T47D (cell line): ENCODE results near the gene PTX4.

Experiments used
- DNase-seq, 2 experiments: peaks; one replicate each; pipeline versions ENCODE4 v3.0.0 to v3.0.0-alpha.2; 2011 to 2012; ENCODE audit warnings: low read depth in 1 of 2, low spot score in 1 of 2
- JUND ChIP-seq: IDR thresholded peaks from 2 replicates; pipeline ENCODE4 v1.6.1; 2012; ENCODE audit warnings: low read depth
- in situ Hi-C: cut with HindIII; loops from 2 replicates; pipeline ENCODE4 v1.10.0; 2016; ENCODE audit warnings: low sequenced_read_pairs, low pct_unique_long_range_greater_than_20kb

PTX4 gene

GRCh38 chr16:1514507-1514906, 25.8 kb upstream of the PTX4 start:
- in situ Hi-C loops, result no loop called here
- no peak for TF ChIP-seq JUND

GRCh38 chr16:1512774-1513173, 24.0 kb upstream of the PTX4 start:
- no peak for TF ChIP-seq JUND
- DNase-seq, result no peak
- in situ Hi-C loops, result no loop called here

More at GRCh38 chr16:1514507-1514906, 25.8 kb upstream of the PTX4 start:
- DNase-seq, result no peak

- no peak for DNase-seq
- in situ Hi-C loops, result no loop called here
- no peak for TF ChIP-seq JUND
These were observed 23.2 kb upstream of the PTX4 start for GRCh38 chr16:1511662-1512569.

GRCh38 chr16:1510941-1511351, 22.2 kb upstream of the PTX4 start:
- no peak for TF ChIP-seq JUND
- in situ Hi-C loops, result no loop called here
- no peak for DNase-seq

- DNase-seq, result no peak
- TF ChIP-seq JUND, result no peak
- in situ Hi-C loops, result no loop called here
These were observed 21.5 kb upstream of the PTX4 start for GRCh38 chr16:1510272-1510671.

- in situ Hi-C loops, result no loop called here
- TF ChIP-seq JUND, result no peak
- no peak for DNase-seq
These were observed 20.8 kb upstream of the PTX4 start for GRCh38 chr16:1509307-1510221.

GRCh38 chr16:1508494-1509187, 19.9 kb upstream of the PTX4 start:
- no peak for DNase-seq
- in situ Hi-C loops, result no loop called here
- no peak for TF ChIP-seq JUND

- in situ Hi-C loops, result no loop called here
- no peak for TF ChIP-seq JUND
- DNase-seq, result no peak
These were observed 17.9 kb upstream of the PTX4 start for GRCh38 chr16:1506494-1507213.

GRCh38 chr16:1505912-1506311, 17.2 kb upstream of the PTX4 start:
- in situ Hi-C loops, result no loop called here
- DNase-seq, result no peak
- TF ChIP-seq JUND, result no peak

- in situ Hi-C loops, result no loop called here
- no peak for TF ChIP-seq JUND
- DNase-seq, result no peak
These were observed 16.5 kb upstream of the PTX4 start for GRCh38 chr16:1505073-1505844.

GRCh38 chr16:1503110-1503955, 14.6 kb upstream of the PTX4 start:
- no peak for DNase-seq
- in situ Hi-C loops, result no loop called here
- no peak for TF ChIP-seq JUND
